GM21423 (cell line): ENCODE results near the gene PFDN4.
A peak's percentile ranks its signal among the peaks of the same experiment; 100 is the strongest.

Experiments
- ATAC-seq: cut with Tn5 transposase; IDR thresholded peaks from one replicate; pipeline ENCODE4 v1.9.1; 2021; ENCODE audit warnings: mild to moderate bottlenecking, moderate library complexity; ENCODE audit not compliant: unreplicated experiment

The PFDN4 gene, protein sequence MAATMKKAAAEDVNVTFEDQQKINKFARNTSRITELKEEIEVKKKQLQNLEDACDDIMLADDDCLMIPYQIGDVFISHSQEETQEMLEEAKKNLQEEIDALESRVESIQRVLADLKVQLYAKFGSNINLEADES

DNA sequence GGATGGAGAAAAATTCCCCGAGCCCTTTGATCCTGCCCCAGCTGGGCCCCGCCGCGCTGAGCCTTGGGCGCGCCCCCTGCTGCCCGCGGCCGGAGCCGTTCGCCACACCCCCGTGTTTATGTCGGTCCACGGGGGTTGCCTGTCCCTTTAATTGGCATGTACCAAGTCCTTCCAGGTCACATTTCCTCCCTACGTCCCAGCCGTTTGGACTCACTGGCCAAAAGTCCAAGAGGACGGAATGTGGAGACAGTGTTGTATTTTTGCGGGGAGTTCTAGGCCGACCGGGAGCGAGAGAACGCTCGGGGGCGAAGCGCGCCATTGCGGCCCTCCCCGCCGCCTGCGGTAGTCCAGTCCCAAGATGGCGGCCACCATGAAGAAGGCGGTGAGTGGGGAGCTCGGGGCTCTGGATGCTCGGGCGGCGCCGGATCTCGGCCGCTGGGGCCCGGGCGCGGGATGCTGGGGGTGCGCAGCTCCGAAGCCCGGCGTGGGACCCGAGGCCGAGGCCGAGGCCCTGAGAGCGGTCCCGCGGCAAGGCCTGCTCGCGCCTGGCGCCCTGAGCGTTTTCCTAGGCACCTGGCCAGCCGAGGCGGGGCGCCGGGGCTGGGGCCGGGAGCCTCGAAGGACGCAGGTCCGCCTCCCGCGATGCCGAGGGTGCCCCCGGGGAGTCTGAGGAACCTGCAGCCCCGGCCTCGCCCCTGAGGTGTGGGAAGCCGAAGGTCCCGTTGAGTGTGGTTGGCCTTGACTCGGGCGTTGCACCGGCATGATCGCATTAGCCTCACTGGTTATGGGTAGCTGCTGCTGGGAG lies at the start of gene PFDN4:
TSS of gene PFDN4 (plus strand) at position 345 of the 805 bp plus-strand sequence. CDS start at position 359, 14 bp downstream.
- peak; percentile 96 for ATAC-seq

DNA sequence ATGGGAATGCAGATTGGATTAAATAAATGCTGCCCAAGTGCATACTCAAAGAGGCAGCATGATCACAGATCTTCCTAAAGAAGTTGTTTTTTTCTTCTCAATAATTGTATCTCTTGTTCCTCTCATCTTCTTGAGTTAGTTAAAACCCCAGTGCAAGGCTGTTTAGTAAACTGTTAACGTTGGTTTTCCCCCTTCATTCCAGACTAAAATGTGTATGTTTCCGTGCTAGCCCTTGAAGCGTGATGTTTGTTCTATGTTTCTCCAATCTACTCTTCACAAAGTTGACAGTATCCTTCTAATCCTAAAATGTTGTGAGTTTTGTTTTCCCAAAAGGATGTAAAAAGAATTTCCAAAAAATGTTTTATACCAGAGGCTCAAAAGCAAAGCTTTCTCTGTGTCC lies 49.7 kb upstream of the PFDN4 start:
- ATAC-seq = no peak

DNA sequence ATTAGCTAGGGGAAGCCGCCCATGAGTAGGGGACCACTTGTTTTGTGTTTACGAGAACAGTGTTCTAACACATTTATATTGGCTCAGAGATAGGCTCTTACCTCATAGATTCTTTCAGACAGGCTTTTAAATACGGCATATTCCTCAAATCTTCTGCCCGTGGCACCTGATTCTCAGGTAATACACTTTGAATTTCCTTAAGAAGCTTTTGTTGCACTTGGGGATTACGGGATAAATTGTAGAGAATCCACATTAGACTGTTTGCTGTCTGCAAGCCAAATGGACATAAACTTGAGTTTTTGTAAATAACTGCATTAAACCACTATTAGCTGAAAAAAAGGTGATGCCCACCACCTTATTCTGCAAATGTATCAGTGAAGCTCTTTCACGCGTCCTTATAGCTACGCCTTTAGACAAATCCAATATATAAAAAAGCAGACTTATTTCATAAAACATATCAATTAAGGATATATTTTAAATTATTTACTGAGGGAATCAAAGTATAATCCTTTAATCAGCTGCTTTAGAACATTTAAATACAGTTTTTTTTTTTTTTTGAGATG lies 49.0 kb upstream of the PFDN4 start:
- no peak for ATAC-seq

- no peak for ATAC-seq
Observed at GRCh38 chr20:54160065-54161007, 47.6 kb upstream of the PFDN4 start.

GRCh38 chr20:54161008-54161820 lies 46.7 kb upstream of the PFDN4 start:
- ATAC-seq = no peak

- ATAC-seq = no peak
Observed at GRCh38 chr20:54161821-54162149, 46.1 kb upstream of the PFDN4 start.

DNA sequence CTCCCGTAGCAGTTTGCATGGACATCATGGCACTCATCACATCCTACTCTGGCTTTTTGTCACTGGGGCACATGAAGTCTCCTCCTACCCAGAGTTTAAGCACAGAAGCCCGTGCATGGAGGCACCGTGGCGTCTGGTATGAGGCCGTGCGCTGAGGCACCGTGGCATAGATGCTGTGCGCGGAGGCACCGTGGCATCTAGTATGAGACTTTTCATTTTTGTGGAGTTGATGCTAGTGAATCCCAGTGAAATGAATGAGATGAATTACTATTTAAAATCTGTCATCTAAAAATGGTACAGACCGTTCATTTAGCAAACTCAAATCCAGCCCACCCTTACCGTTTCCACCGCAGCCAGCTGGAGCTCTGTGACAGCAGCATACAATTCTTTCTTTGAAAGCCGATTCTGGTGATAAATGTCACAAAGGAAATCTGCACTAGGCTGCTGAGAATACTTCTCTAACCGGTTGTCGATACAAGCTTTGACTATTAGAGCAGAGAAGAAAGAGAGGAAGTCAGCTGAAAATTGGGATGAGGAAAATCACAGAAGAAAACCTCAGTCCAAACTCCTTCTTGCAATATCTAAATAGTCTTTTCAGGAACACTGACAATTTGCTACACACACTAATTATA lies 45.4 kb upstream of the PFDN4 start:
- no peak for ATAC-seq

DNA sequence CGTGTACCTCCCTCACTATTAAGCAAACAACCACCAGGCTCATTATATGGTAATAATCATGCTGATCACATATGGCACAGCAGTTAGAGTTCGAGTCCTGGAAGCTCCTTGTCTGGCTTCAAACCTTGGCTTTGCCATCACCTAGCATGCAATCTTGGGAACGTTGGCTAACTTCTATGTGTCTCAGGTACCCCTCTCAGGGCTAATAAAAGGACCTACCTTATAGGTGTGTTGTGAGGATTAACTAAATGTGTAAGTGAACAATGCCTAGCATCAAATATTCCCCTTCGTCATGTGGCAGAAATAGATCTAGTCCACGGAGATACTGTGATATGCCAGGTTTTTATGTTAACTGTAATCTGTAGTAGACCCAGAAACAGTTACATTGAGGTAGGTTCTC lies 44.5 kb upstream of the PFDN4 start:
- no peak for ATAC-seq

DNA sequence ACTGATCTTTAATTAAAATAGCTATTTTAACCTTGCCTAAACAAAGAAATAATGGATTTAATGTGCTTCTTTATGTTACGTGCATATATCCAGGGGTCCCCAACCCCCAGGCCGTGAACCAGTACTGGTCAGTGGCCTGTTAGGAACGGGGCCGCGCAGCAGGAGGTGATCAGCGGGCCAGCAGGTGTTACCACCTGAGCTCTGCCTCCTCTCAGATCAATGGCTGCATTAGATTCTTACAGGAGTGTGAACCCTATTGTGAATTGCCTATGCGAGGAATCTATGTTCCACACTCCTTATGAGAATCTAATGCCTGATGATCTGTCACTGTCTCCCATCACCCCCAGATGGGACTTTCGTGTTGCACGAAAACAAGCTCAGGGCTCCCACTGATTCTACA lies 42.9 kb upstream of the PFDN4 start:
- ATAC-seq = no peak

GRCh38 chr20:54165803-54166202 lies 42.1 kb upstream of the PFDN4 start:
- ATAC-seq = no peak

DNA sequence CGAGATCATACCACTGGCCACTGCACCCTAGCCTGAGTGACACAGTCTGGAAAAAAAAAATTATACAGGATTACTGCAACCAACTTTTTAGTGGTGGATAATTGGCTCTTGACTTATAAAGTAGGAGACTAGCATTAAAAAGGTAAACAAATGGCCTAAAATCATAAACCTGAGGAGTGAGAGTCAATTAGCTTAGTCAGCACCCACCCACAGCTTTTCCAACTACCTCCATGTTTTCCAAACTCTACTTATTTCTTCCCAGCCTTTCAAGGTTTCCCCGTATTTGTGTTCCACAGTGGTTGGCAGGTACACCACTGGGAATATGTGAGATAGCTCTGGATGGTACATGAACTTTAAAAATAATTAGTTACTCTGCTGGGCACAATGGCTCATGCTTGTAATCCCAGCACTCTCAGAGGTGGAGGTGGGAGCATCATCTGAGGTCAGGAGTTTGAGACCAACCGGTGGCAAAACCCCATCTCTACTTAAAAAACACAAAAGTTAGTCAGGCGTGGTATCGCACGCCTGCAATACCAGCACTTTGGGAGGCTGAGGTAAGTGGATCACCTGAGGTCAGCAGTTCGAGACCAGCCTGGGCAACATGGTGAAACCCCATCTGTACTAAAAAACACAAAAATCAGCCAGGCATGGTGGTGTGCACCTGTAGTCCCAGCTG lies 40.8 kb upstream of the PFDN4 start:
- ATAC-seq = no peak

DNA sequence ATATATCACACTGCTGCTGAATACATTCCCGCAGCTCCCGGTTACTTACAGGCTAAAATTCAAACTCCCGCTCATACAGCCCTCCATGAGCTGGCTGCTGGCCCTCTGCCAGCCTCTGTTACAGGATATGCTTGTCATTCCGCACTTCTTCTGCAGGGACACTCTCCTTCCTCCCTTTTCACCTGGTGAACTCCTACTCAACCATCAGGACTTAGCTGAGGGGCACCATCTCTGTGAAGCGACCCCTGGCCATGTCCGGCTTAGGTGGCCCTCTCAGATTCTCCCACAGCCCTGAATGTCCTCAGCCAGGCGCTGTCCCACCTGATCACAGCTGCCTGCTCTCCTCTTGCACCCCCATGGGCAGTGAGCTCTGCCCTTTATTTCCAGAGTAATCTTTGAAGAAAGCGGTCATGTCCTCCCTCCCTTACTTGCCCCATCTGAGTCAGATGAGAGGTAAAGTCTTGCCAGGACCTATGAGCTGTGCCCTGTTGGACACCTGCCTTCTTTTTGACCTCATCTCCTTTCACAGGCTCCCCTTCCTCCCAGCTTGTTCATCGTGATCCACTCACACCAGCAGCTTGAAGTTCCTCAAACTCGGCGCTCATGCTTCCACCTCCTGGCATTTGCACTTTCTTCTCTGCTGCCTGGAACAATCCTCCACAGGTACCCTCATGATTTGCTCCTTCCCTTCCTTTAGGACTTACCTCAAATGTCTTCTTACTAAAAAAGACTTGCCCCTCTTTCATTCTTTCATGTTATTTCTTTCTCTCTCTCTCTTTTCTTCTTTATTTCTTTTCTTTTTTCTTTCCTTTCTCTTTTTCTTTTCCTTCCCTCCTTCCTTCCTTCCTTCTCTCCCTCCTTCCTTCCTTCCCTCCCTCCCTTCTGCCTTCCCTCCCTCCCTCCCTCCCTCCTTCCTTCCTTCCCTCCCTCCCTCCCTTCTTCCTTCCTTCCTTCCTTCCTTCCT lies 39.7 kb upstream of the PFDN4 start:
- no peak for ATAC-seq

- ATAC-seq = no peak
Observed at GRCh38 chr20:54168961-54169862, 38.7 kb upstream of the PFDN4 start.

DNA sequence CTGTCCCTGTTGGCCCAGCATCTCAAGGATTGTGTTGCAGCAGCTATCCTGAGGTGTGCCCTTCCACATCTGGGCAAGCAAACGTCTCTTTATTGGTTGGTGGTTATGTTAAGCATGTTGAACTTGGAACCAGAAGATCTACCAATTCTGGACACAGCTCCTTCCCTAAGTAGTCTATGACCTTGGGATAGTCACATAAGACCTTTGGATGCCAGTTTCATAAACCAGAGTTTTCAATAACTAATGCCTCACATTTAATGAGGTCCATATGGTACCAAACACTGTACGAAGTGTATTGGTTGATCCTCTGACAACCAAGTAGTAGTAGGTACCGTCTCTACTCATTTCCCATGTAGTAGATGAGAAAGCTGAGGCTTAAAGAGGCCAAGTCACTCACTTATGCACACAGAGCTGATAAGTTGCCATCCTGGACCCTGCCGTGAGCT lies 37.8 kb upstream of the PFDN4 start:
- no peak for ATAC-seq

- no peak for ATAC-seq
Observed at GRCh38 chr20:54170963-54171362, 36.9 kb upstream of the PFDN4 start.

DNA sequence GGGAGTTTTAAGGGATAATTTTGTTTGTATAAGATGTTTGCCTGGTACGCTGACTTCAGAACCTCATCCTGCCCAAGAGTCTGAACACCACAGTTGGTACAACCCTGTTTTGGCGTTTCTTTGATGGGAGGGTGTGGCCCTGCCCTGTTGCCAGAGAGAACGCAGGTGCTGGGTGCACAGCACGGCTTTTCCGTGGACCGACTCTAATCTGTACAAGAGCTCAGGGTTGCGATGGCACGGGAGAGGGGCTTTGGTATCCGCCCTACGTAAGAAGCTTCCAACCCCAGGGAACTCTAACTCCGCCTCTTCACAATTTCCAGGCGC lies 35.4 kb upstream of the PFDN4 start:
- ATAC-seq = no peak

- ATAC-seq = no peak
Observed at GRCh38 chr20:54172856-54173652, 34.8 kb upstream of the PFDN4 start.
